OCI-LY3 (cell line): Measurements from ENCODE around the gene KRT27.

Source experiments
- H2AFZ ChIP-seq: fragments of 200-600, 300-600 bp; shearing (Covaris generic); 2 replicates; pipeline ENCODE4 v1.6.0; 2014; ENCODE audit warnings: antibody characterized with exemption, low read depth, low read length
- H3K27ac ChIP-seq: fragments of 200-600, 300-600 bp; sonication (generic); 2 replicates; pipeline ENCODE4 v1.5.1; 2014; ENCODE audit warnings: mild to moderate bottlenecking, low read length, moderate library complexity, mixed read lengths
- H3K27me3 ChIP-seq: fragments of 200-600, 300-600 bp; sonication (generic); 2 replicates; pipeline ENCODE4 v1.6.1; 2014; ENCODE audit warnings: low read depth, low read length, mixed read lengths
- H3K36me3 ChIP-seq: fragments of 200-600, 300-600 bp; sonication (generic); replicated peaks from 2 replicates; pipeline ENCODE3; 2014; ENCODE audit warnings: low read depth, low read length, mixed read lengths
- H3K4me1 ChIP-seq: fragments of 300-600, 200-600 bp; sonication (generic); 2 replicates; pipeline ENCODE4 v1.6.1; 2014; ENCODE audit warnings: low read length, mixed read lengths
- H3K4me2 ChIP-seq: fragments of 200-600, 300-600 bp; sonication (generic); 2 replicates; pipeline ENCODE4 v1.6.1; 2014; ENCODE audit warnings: low read length, mixed read lengths
- H3K4me3 ChIP-seq: fragments of 300-600, 200-600 bp; sonication (generic); 2 replicates; pipeline ENCODE4 v1.5.1; 2014; ENCODE audit warnings: antibody characterized with exemption, mild to moderate bottlenecking, low read length, moderate library complexity
- H3K79me2 ChIP-seq: fragments of 300-600, 200-600 bp; shearing (Covaris generic); 2 replicates; pipeline ENCODE4 v1.6.1; 2014; ENCODE audit warnings: mild to moderate bottlenecking, low read length, mixed read lengths
- H3K9ac ChIP-seq: fragments of 300-600, 200-600 bp; shearing (Covaris generic); 2 replicates; pipeline ENCODE4 v1.6.0; 2014; ENCODE audit warnings: mild to moderate bottlenecking, low read length, moderate library complexity
- H3K9me3 ChIP-seq: fragments of 200-600, 300-600 bp; shearing (Covaris generic); 2 replicates; pipeline ENCODE4 v1.6.1; 2014; ENCODE audit warnings: low read length, mixed read lengths; ENCODE audit not compliant: insufficient read depth
- H4K20me1 ChIP-seq: fragments of 200-600, 300-600 bp; sonication (generic); 2 replicates; pipeline ENCODE4 v1.6.1; 2016; ENCODE audit warnings: low read length, mixed read lengths; ENCODE audit not compliant: insufficient read depth
- EZH2phosphoT487 ChIP-seq: fragments of 200-600 bp; shearing (Covaris generic); IDR thresholded peaks from 2 replicates; pipeline ENCODE4 v1.6.1; 2018; ENCODE audit warnings: antibody characterized with exemption, mixed run types, low read depth
- TF ChIP-seq, protein P1 (sequence below): fragments of 200-600, 300-600 bp; sonication (generic); IDR thresholded peaks from 2 replicates; pipeline ENCODE4 v1.5.1; 2014; ENCODE audit warnings: antibody characterized with exemption, low read length, low read depth

The KRT27 gene

DNA sequence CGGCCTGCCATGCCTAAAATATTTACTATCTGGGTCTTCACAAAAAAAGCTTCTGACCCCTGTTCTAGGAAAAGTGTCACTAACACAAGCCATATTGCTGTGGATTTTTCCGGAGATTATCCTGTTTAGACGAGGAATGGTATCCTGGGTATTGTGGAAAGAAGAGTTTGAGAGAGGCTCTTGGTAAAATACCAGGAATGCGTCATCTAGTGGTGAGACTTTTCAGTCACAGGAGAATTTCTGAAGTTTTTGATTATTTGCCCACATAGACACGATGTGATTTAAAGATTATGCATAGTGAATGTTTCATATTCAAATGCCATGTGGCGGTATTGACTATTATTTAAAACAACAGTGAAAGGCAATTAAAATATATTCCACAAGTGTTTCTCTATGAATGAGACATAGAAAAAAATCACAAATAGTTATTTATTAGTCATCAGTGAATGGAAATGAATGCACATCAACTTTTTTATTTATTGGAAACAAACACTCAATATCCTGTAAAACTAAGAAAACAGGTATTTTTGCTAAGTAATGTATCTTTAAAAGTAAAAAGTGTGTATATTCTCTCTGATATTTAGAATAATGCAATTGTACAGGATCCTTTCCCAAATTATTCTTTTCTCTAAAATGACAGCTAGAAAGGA lies 9.6 kb upstream of the KRT27 start:
- H3K36me3 ChIP-seq: no peaks in the 10 kb centered on the region
- TF ChIP-seq EZH2phosphoT487: no peak
- TF ChIP-seq, protein P1, sequence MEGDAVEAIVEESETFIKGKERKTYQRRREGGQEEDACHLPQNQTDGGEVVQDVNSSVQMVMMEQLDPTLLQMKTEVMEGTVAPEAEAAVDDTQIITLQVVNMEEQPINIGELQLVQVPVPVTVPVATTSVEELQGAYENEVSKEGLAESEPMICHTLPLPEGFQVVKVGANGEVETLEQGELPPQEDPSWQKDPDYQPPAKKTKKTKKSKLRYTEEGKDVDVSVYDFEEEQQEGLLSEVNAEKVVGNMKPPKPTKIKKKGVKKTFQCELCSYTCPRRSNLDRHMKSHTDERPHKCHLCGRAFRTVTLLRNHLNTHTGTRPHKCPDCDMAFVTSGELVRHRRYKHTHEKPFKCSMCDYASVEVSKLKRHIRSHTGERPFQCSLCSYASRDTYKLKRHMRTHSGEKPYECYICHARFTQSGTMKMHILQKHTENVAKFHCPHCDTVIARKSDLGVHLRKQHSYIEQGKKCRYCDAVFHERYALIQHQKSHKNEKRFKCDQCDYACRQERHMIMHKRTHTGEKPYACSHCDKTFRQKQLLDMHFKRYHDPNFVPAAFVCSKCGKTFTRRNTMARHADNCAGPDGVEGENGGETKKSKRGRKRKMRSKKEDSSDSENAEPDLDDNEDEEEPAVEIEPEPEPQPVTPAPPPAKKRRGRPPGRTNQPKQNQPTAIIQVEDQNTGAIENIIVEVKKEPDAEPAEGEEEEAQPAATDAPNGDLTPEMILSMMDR: peak; percentile 75
- H3K4me3 ChIP-seq: no peak overlapping the region
- no peaks in the 10 kb centered on the region for H3K27me3 ChIP-seq
- no peak overlapping the region for H3K9ac ChIP-seq
- 0 out of 2 replicates have a peak overlapping the region, but pooled peaks have one; percentile 3 for H3K4me2 ChIP-seq
- H3K27ac ChIP-seq: no peak overlapping the region
- peaks cover 34% of the 10 kb centered on the region for H3K4me1 ChIP-seq
- H3K79me2 ChIP-seq: no peaks in the 10 kb centered on the region
- H2AFZ ChIP-seq: no peak overlapping the region
- H4K20me1 ChIP-seq: no peaks in the 10 kb centered on the region
- no peaks in the 10 kb centered on the region for H3K9me3 ChIP-seq

DNA sequence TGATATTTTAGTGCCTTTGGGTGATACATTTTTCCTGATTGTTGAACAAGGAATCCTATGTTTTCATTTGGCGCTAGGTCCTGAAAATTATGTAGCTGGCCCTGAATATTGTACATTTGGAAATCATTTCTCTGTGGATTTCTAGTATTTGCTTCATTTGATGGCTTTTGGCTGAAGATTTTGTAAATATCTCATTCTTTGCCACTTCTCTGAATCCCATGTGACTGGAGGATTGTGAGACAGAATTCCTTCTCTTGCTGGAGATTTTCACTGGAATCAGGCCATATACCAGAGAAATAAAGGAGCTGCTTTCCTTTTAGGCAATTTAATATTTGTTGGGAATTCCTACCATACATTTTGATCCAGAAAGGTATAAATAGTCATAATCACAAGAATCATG lies 8.8 kb upstream of the KRT27 start:
- no peaks in the 10 kb centered on the region for H3K79me2 ChIP-seq
- H3K4me2 ChIP-seq: no peak overlapping the region
- H3K36me3 ChIP-seq: no peaks in the 10 kb centered on the region
- no peaks in the 10 kb centered on the region for H3K27me3 ChIP-seq
- H3K9ac ChIP-seq: no peak overlapping the region
- H4K20me1 ChIP-seq: no peaks in the 10 kb centered on the region
- no peak overlapping the region for H3K27ac ChIP-seq
- TF ChIP-seq, protein P1: no peak
- TF ChIP-seq EZH2phosphoT487: no peak
- H3K9me3 ChIP-seq: no peaks in the 10 kb centered on the region
- no peak overlapping the region for H3K4me3 ChIP-seq
- H2AFZ ChIP-seq: no peak overlapping the region
- H3K4me1 ChIP-seq: peaks cover 27% of the 10 kb centered on the region

DNA sequence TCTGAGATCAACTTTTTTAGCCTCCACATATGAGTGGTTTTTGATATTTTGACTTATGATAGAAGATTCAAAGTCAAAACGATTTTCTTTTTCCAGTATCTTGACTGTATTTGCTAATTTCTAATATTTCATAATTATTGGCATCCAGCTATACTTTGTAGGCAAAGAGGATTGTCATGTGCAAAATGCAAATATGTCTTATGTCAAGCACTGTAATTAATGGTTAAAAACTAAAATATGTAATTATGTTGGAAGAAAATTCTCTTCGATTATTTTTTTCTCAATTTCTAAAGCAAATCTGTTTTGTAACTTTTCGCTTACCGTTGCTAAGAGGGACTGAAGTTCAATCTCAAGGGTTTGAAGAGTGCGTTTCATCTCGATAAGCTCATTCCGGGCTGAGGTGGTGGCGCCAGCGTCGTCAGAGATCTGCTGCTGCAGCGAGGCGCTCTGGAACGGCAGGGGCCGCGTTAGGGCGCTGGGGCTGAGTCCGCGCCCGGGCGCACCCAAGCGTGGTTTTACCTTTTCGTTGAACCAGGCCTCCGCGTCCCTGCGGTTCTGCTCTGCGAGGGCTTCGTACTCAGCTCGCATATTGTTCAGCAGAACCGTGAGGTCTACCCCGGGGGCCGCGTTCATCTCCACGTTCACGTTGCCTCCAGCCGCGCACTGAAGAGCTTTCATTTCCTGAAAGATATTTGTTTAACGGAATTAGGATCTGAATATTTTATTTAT lies 3.0 kb downstream of the KRT27 start:
- no peak overlapping the region for H3K4me3 ChIP-seq
- no peak overlapping the region for H3K4me2 ChIP-seq

DNA sequence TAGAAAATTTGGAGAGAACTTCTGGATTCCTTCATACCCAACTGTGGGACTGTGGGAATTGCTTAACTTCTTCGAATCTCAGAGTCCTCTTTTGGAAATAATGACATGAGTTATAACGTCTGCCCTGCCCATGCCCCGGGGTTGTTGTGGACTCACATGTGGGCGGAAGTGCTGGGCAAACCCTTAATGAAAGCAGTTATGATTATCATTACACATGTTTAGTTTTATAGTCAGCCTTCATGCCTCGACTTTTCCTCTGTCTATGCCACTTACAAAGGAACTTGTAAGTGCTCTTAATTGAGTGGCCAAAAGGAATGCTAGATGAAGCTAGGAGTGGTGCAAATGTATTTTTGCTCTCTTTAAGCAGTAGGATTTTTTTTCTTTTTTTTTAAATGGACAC lies 3.9 kb downstream of the KRT27 start:
- TF ChIP-seq, protein P1: no peak
- no peak for TF ChIP-seq EZH2phosphoT487
- no peaks in the 10 kb centered on the region for H3K27me3 ChIP-seq

More for the DNA sequence above, 3.0 kb downstream of the KRT27 start:
- Histone ChIP-seq H3K4me1 (no peaks in the 10 kb centered on the region), H3K9me3 (no peaks in the 10 kb centered on the region), H3K27ac (no peak overlapping the region), H4K20me1 (no peaks in the 10 kb centered on the region), H3K79me2 (no peaks in the 10 kb centered on the region), H2AFZ (no peak overlapping the region), H3K9ac (no peak overlapping the region), H3K27me3 (no peaks in the 10 kb centered on the region), H3K36me3 (no peaks in the 10 kb centered on the region)
- no peak for TF ChIP-seq EZH2phosphoT487
- TF ChIP-seq, protein P1: no peak

More for the DNA sequence above, 3.9 kb downstream of the KRT27 start:
- H3K79me2 ChIP-seq: no peaks in the 10 kb centered on the region
- H3K9ac ChIP-seq: no peak overlapping the region
- no peak overlapping the region for H3K4me3 ChIP-seq
- H3K4me1 ChIP-seq: no peaks in the 10 kb centered on the region
- H3K27ac ChIP-seq: no peak overlapping the region
- H2AFZ ChIP-seq: no peak overlapping the region
- H3K36me3 ChIP-seq: no peaks in the 10 kb centered on the region
- H3K4me2 ChIP-seq: no peak overlapping the region
- H3K9me3 ChIP-seq: no peaks in the 10 kb centered on the region
- H4K20me1 ChIP-seq: no peaks in the 10 kb centered on the region
